ENCODE data around the gene MYO1D.
"Not testable (repeated sequence)": the region's sequence is repeated elsewhere in the genome, so short reads cannot be mapped to it uniquely, and the experiment has no call there.

GRCh38 chr17:32887410-32887809 is 10.5 kb upstream of the MYO1D start:
- not testable (repeated sequence) for TF ChIP-seq CTCF, POLR2A (IDR thresholded peaks at IDR 0.05)

All from body of pancreas (tissue), 4 donors.